Activated CD4-positive, alpha-beta memory T cell treated with anti-CD3 and anti-CD28 coated beads for 36 hours (primary cell): ENCODE data around the gene RASEF. TPM values are rescaled to one million over a fixed set of nuclear protein-coding genes. Genes with fewer than 3 reads are reported as not detected.

Experiments
- CTCF ChIA-PET: fragments of 350-600 bp; sonication (Branson Sonifier 250); formaldehyde crosslinking; loops from one replicate; lab custom pipeline; 2021; ENCODE audit warnings: antibody characterized with exemption, inconsistent platforms; lab: Charles Lee
- POLR2A ChIA-PET: fragments of 350-600 bp; sonication (Branson Sonifier 250); formaldehyde crosslinking; loops from one replicate; lab custom pipeline; 2021; ENCODE audit warnings: antibody characterized with exemption; lab: Charles Lee
- DNase-seq: peaks from one replicate; pipeline ENCODE4 v3.0.0-alpha.2; 2020
- H3K27ac Mint-ChIP-seq: one replicate; pipeline ENCODE4 v1.8.0; 2021; ENCODE audit warnings: mixed read lengths
- H3K27me3 Mint-ChIP-seq: one replicate; pipeline ENCODE4 v1.8.0; 2021; ENCODE audit warnings: mixed read lengths
- H3K36me3 Mint-ChIP-seq: one replicate; pipeline ENCODE4 v1.8.0; 2021; ENCODE audit warnings: mixed read lengths
- H3K4me1 Mint-ChIP-seq: one replicate; pipeline ENCODE4 v1.8.0; 2021; ENCODE audit warnings: low read depth, mixed read lengths
- H3K4me3 Mint-ChIP-seq: one replicate; pipeline ENCODE4 v1.8.0; 2021; ENCODE audit warnings: mild to moderate bottlenecking, mixed read lengths
- H3K9me3 Mint-ChIP-seq: one replicate; pipeline ENCODE4 v1.8.0; 2021; ENCODE audit warnings: mixed read lengths
- intact Hi-C: fragments of 100-400 bp; cut with micrococcal nuclease; formaldehyde crosslinking; loops from one replicate; pipeline ENCODE4 v1.15.1; 2023
- total RNA-seq, 2 experiments: library from RNA; stranded (reverse); gene quantifications; one replicate each; pipeline ENCODE4 v1.2.3, GENCODE V29; 2021

Gene RASEF
- total RNA-seq, 2 experiments from 2014 or later = not detected

DNA sequence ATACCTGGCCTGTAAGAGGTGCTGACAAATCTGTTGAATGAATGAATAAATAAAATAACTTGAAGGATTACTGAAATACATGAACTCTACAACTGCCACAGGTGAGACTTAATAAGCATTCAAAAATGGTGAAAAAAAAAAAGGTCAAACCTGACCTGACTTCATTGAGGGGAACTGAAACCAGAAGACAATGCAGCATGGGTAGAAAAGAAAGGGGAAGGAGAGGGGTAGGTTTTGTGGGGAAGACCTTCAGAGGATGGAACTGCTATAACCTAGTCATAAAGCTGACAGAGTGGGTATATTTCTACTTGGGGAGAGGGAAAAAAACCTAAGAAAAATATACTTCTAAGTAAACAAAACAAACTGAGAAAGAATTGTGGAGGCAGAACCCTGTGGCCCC, 56.6 kb downstream of the RASEF start:
- intact Hi-C loops = no loop called here
- Mint-ChIP-seq H3K27me3 (no peaks in the 10 kb centered on the region), H3K27ac (no peak overlapping the region), H3K36me3 (no peaks in the 10 kb centered on the region), H3K9me3 (no peaks in the 10 kb centered on the region), H3K4me3 (no peak overlapping the region), H3K4me1 (no peaks in the 10 kb centered on the region)
- no peak for DNase-seq
- POLR2A ChIA-PET = no interaction called here
- CTCF ChIA-PET = no interaction called here

- Mint-ChIP-seq H3K4me3 (no peak overlapping the region), H3K36me3 (no peaks in the 10 kb centered on the region), H3K27me3 (no peaks in the 10 kb centered on the region), H3K9me3 (no peaks in the 10 kb centered on the region), H3K4me1 (no peaks in the 10 kb centered on the region), H3K27ac (no peak overlapping the region)
- intact Hi-C loops = no loop called here
- DNase-seq = no peak
- CTCF ChIA-PET = no interaction called here
- POLR2A ChIA-PET = no interaction called here
Observed at GRCh38 chr9:83005963-83006362, 57.0 kb downstream of the RASEF start.

DNA sequence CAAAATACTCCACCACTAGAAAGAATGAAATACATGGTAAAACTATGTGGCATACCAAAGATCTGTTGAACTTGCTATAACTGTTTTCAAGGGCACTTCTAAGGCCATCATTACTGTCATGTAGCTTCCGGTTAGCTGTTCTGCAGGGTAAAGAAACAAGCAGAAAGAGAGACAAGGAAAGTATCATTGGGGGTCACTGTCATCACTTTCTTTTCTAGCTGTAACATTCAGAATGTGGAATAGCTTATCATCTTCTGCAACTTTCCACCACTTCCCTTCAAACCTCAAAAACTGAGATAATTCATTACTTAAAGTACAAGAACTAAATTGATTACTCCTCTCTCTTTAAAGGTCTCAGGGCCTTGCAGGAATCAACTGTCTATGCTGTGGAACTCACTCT, 57.6 kb downstream of the RASEF start:
- H3K27me3 Mint-ChIP-seq = no peaks in the 10 kb centered on the region
- no peak for DNase-seq
- H3K4me1 Mint-ChIP-seq = no peaks in the 10 kb centered on the region
- CTCF ChIA-PET = no interaction called here
- intact Hi-C loops = no loop called here
- no peaks in the 10 kb centered on the region for H3K36me3 Mint-ChIP-seq
- no peak overlapping the region for H3K27ac Mint-ChIP-seq
- no peak overlapping the region for H3K4me3 Mint-ChIP-seq
- POLR2A ChIA-PET = no interaction called here
- no peaks in the 10 kb centered on the region for H3K9me3 Mint-ChIP-seq

DNA sequence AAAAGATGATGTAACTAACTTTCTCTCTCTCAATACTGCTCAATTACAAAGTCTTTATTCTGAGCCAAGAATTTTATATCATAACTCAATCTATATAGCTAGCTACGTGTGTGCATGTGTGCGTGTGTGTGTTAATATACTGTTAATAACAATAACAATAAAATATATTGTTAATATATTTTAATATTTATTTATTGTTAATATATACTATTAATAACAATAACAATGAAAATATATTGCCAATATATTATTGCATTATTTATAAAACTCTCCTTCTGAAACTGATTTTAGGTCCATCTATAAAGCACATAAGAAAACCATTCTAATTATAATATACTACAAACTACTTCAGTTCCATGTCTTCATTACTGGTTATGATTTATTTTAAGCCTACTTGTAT, 60.6 kb downstream of the RASEF start:
- Mint-ChIP-seq H3K27me3 (no peaks in the 10 kb centered on the region), H3K36me3 (no peaks in the 10 kb centered on the region), H3K4me1 (no peaks in the 10 kb centered on the region), H3K27ac (no peak overlapping the region), H3K9me3 (no peaks in the 10 kb centered on the region), H3K4me3 (no peak overlapping the region)
- POLR2A ChIA-PET = no interaction called here
- DNase-seq = no peak
- intact Hi-C loops = no loop called here
- CTCF ChIA-PET = no interaction called here

- no peak for DNase-seq
- H3K4me3 Mint-ChIP-seq = no peak overlapping the region
- H3K27me3 Mint-ChIP-seq = no peaks in the 10 kb centered on the region
- no peaks in the 10 kb centered on the region for H3K4me1 Mint-ChIP-seq
- H3K36me3 Mint-ChIP-seq = no peaks in the 10 kb centered on the region
- no peaks in the 10 kb centered on the region for H3K9me3 Mint-ChIP-seq
- intact Hi-C loops = no loop called here
- H3K27ac Mint-ChIP-seq = no peak overlapping the region
- POLR2A ChIA-PET = no interaction called here
- CTCF ChIA-PET = no interaction called here
Observed at GRCh38 chr9:83000765-83001164, 62.2 kb downstream of the RASEF start.

GRCh38 chr9:82998409-82998808, 64.5 kb downstream of the RASEF start:
- Mint-ChIP-seq H3K27me3 (no peaks in the 10 kb centered on the region), H3K4me1 (no peaks in the 10 kb centered on the region), H3K4me3 (no peak overlapping the region), H3K27ac (no peak overlapping the region), H3K9me3 (no peaks in the 10 kb centered on the region), H3K36me3 (no peaks in the 10 kb centered on the region)
- no peak for DNase-seq
- ChIA-PET POLR2A (no interaction called here), CTCF (no interaction called here)
- intact Hi-C loops = no loop called here

DNA sequence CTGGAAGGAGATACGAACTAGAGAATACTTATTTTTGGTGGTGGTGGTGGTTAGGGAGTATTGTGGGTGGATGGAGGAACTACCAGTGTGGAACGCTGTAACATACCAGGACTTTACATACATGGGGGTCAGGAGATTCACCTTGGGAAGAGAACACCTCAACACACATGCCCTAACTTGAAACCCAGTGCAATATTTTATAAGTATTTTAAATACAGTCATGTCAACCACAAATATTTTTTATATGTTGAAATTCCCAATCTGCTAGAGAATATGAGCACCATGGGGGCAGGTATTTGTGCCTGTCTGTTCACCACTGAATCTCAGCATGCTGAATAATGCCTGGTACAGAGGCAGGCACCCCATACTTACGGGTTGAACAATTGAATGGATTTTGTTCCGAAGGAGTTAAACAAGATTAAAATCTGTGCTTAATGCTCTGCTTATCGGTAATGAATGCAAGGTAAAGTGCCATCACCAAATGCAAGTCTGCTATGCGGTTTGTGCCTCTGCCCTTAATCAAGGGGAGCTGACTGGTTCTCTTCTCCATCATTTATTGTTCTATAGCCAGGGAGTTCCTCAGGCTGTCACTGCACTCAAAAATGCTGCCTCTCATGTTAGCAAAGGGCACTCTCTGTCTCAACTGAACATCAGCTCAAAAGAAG, 65.3 kb downstream of the RASEF start:
- Mint-ChIP-seq H3K27me3 (no peaks in the 10 kb centered on the region), H3K4me3 (no peak overlapping the region), H3K36me3 (no peaks in the 10 kb centered on the region), H3K4me1 (no peaks in the 10 kb centered on the region), H3K9me3 (no peaks in the 10 kb centered on the region), H3K27ac (no peak overlapping the region)
- ChIA-PET CTCF (no interaction called here), POLR2A (no interaction called here)
- intact Hi-C loops = no loop called here
- DNase-seq = no peak

- H3K4me1 Mint-ChIP-seq = no peaks in the 10 kb centered on the region
- CTCF ChIA-PET = no interaction called here
- intact Hi-C loops = no loop called here
- POLR2A ChIA-PET = no interaction called here
- H3K27me3 Mint-ChIP-seq = no peaks in the 10 kb centered on the region
- H3K27ac Mint-ChIP-seq = no peak overlapping the region
- H3K9me3 Mint-ChIP-seq = no peaks in the 10 kb centered on the region
- H3K36me3 Mint-ChIP-seq = no peaks in the 10 kb centered on the region
- H3K4me3 Mint-ChIP-seq = no peak overlapping the region
- DNase-seq = no peak
Observed at GRCh38 chr9:82996941-82997340, 66.0 kb downstream of the RASEF start.

DNA sequence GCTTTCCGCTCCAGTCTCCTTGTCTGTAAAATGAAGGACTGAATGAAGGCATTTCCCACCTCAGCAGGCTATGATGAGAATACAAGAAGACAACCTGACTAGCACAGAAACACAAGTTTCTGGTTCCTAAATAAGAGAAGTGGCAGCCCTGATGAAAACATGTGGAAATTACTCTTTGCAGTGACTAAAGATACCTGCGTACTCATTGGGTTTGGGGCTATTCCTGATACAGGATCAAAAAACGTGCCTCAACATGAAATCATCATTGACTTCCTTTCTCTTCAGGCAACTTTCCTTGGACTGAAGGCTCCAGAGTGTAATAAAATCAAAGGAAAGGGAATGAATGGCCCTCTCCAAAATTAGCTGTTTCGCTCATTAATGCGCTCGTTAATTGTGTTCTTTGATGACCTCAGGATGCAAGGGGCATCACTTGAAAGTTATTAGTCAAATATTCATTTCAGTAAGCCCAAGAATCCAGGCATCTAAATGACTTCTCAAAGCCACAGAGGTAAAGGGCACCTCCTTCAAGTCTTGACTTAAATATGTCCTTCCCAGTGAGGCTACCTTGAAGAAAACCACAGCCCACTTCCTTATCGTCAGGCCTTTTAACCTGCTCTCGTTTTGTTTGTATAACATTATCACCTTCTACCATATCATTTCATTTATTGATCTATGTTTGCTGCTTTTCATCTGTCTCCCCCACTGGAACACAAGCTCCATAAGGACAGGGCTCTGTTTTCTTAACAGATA, 68.9 kb downstream of the RASEF start:
- no peaks in the 10 kb centered on the region for H3K9me3 Mint-ChIP-seq
- H3K4me3 Mint-ChIP-seq = no peak overlapping the region
- intact Hi-C loops = no loop called here
- ChIA-PET CTCF (no interaction called here), POLR2A (no interaction called here)
- no peak for DNase-seq
- H3K36me3 Mint-ChIP-seq = no peaks in the 10 kb centered on the region
- H3K27ac Mint-ChIP-seq = no peak overlapping the region
- H3K4me1 Mint-ChIP-seq = no peaks in the 10 kb centered on the region
- H3K27me3 Mint-ChIP-seq = no peaks in the 10 kb centered on the region

DNA sequence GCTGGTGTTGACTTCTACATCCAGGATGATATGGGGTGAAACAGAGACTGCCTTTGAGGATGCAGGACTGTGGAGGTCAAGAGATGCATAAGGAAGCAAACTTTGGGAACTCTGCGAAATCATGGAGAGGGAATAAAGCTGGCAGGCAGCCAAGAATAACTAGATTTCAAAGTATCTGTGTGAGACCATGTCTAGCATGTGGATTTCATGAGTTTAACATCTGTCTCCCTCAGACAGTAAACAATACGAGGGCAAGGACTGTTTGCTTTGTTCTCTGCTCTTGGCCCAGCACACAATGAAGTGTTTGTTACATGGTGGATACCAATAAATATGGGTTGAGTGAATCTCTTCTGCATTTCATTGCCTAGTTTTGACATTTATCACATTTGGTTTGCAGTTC, 71.3 kb downstream of the RASEF start:
- ChIA-PET CTCF (no interaction called here), POLR2A (no interaction called here)
- Mint-ChIP-seq H3K4me1 (no peaks in the 10 kb centered on the region), H3K36me3 (no peaks in the 10 kb centered on the region), H3K27me3 (no peaks in the 10 kb centered on the region), H3K4me3 (no peak overlapping the region), H3K9me3 (no peaks in the 10 kb centered on the region), H3K27ac (no peak overlapping the region)
- intact Hi-C loops = no loop called here
- no peak for DNase-seq

GRCh38 chr9:82989929-82990328, 73.0 kb downstream of the RASEF start:
- Mint-ChIP-seq H3K4me1 (no peaks in the 10 kb centered on the region), H3K27ac (no peak overlapping the region), H3K4me3 (no peak overlapping the region), H3K36me3 (no peaks in the 10 kb centered on the region), H3K27me3 (no peaks in the 10 kb centered on the region), H3K9me3 (no peaks in the 10 kb centered on the region)
- ChIA-PET CTCF (no interaction called here), POLR2A (no interaction called here)
- intact Hi-C loops = no loop called here
- no peak for DNase-seq

- ChIA-PET POLR2A (no interaction called here), CTCF (no interaction called here)
- H3K9me3 Mint-ChIP-seq = no peaks in the 10 kb centered on the region
- H3K4me3 Mint-ChIP-seq = no peak overlapping the region
- intact Hi-C loops = no loop called here
- DNase-seq = no peak
- H3K4me1 Mint-ChIP-seq = no peaks in the 10 kb centered on the region
- H3K36me3 Mint-ChIP-seq = no peaks in the 10 kb centered on the region
- H3K27me3 Mint-ChIP-seq = no peaks in the 10 kb centered on the region
- H3K27ac Mint-ChIP-seq = no peak overlapping the region
Observed at GRCh38 chr9:82988488-82988887, 74.5 kb downstream of the RASEF start.
